SK-N-MC (cell line): ENCODE measurements around the gene OPCML.

ENCODE experiments used
- DNase-seq: peaks from one replicate; pipeline ENCODE4 v3.0.0-alpha.2; 2011; ENCODE audit warnings: low read depth, low spot score
- H3K27ac ChIP-seq: fragments of 200-600 bp; sonication (generic); 2 replicates; pipeline ENCODE4 v1.5.1; 2016; ENCODE audit warnings: mixed run types
- H3K36me3 ChIP-seq: fragments of 200-600 bp; sonication (generic); 2 replicates; pipeline ENCODE4 v1.6.1; 2017; ENCODE audit warnings: antibody characterized with exemption, low read length, mixed read lengths; ENCODE audit not compliant: insufficient read depth
- H3K4me3 ChIP-seq: fragments of 200-600 bp; sonication (generic); 2 replicates; pipeline ENCODE4 v1.5.1; 2016
- H3K9ac ChIP-seq: fragments of 200-600 bp; sonication (generic); 2 replicates; pipeline ENCODE4 v1.8.0; 2017; ENCODE audit warnings: mixed run types, mixed read lengths; ENCODE audit not compliant: insufficient read length
- H3K9me3 ChIP-seq: fragments of 200-600 bp; sonication (generic); 2 replicates; pipeline ENCODE4 v1.6.1; 2017; ENCODE audit warnings: low read depth, mild to moderate bottlenecking, antibody characterized with exemption, low read length, moderate library complexity, mixed read lengths
- EZH2 ChIP-seq: fragments of 200-600 bp; sonication (generic); IDR thresholded peaks from one replicate; pipeline ENCODE4 v1.6.1; 2017; ENCODE audit warnings: antibody characterized with exemption
- FOXP2 ChIP-seq: optimal IDR thresholded peaks from 2 replicates; pipeline ENCODE3; 2011; ENCODE audit warnings: mild to moderate bottlenecking, moderate library complexity; ENCODE audit not compliant: insufficient read depth; ENCODE audit errors: extremely low read length, control extremely low read depth
- POLR2AphosphoS5 ChIP-seq: IDR thresholded peaks from 2 replicates; pipeline ENCODE4 v1.6.1; 2012; ENCODE audit warnings: mild to moderate bottlenecking, low read depth, low read length, borderline replicate concordance

Gene OPCML

DNA sequence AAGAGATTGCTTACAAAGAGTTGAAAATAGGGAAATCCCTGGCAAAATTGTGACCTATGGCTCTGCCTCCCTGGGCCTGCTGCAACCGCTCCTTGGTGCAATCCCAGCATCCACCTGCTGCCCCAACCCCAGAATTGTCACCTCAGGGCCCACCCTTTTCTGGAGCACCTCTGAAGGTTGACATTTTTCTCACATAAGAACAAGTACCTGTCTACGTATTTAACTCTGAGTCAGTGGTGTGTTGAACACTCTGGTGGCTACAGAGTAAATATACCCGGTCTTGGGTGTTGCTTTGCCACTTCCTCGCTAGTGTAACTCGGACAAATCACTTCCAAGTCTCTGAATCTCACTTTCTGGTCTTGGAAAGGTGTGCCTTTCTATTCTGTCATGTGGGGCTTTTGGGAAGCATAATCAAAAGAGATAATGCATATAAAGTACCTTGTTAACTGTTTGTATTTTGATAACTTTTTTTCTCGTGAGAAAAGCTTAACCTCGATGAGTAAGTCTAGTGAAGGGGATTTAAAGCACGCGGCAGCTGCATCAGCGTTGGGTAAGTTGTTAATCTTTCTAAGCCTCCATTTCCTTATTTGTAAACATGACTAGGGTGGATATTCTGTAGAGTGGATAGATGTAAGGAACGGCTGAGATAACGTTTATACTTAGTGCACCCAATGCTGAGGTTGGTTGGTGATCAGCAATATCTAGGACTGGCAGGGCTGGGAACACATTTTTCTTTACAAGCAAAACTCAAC lies 881.2 kb downstream of the OPCML start:
- no peak for DNase-seq
- H3K4me3 ChIP-seq: no peak overlapping the region
- H3K36me3 ChIP-seq: no peaks in the 10 kb centered on the region
- H3K9ac ChIP-seq: no peak overlapping the region
- no peak overlapping the region for H3K27ac ChIP-seq
- H3K9me3 ChIP-seq: no peaks in the 10 kb centered on the region
- TF ChIP-seq POLR2AphosphoS5: no peak
- TF ChIP-seq EZH2: no peak
- no peak for TF ChIP-seq FOXP2

DNA sequence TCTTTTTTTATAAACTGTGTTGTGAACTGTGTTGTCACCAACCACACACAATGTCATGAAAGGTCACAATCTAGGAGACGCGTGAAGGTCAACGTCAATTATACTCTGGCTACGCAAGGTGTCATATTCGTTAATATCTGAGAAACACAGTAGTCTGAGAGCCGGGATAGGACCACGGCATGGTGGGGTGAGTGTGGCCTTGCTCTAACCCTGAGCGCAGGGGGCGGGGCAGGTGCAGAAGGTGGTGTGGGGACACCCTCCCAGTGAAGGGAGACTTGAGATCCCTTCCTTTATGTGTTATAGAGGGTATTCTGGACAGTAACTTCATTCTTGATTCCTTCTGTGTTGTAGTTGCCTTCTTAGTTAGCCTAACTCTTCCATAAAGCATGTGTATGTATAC lies 883.0 kb downstream of the OPCML start:
- no peak overlapping the region for H3K4me3 ChIP-seq
- H3K27ac ChIP-seq: no peak overlapping the region
- DNase-seq: no peak
- TF ChIP-seq FOXP2 (no peak), EZH2 (no peak), POLR2AphosphoS5 (no peak)
- H3K36me3 ChIP-seq: no peaks in the 10 kb centered on the region
- no peaks in the 10 kb centered on the region for H3K9me3 ChIP-seq
- no peak overlapping the region for H3K9ac ChIP-seq

DNA sequence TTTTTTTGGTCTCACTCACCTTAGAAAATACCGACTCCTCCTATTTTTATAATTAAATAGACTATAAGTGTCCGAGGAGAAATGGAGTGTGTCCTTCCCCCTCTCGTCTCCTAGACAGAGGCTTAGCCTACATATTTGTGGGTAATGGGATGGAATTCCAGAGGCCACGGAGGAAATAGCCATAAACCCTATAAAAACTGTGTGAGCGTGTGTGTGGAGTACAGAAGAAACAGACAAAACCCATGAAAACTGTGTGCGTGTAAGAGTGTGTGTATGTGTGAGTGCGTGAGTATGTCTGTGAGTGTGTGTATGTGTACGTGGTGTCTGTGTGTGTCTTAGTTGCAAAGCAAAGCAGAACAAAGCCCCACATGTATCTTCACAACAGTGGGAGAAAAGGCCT lies 883.5 kb downstream of the OPCML start:
- Histone ChIP-seq H3K9me3 (no peaks in the 10 kb centered on the region), H3K27ac (no peak overlapping the region), H3K4me3 (no peak overlapping the region), H3K9ac (no peak overlapping the region), H3K36me3 (no peaks in the 10 kb centered on the region)
- no peak for DNase-seq
- TF ChIP-seq POLR2AphosphoS5 (no peak), EZH2 (no peak), FOXP2 (no peak)

DNA sequence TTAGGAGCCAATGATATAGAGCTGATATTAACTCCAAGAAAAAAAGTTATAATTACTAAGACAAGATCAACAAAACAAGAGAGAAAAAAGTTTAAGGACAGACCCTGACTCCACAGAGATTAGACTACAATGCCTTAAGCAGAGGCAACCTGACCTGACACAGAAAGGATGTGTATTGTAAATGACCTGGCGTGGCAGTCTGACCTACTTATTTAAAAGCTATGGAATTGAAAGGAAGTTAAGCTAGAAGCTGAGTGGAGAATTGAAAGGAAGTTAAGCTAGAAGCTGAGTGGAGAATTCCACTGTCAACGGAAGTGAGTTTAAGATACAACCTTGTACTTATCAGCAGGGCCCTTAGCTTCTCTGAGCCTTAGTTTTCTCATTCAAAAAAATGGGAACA lies 885.4 kb downstream of the OPCML start:
- Histone ChIP-seq H3K4me3 (no peak overlapping the region), H3K9ac (no peak overlapping the region), H3K36me3 (no peaks in the 10 kb centered on the region), H3K9me3 (no peaks in the 10 kb centered on the region), H3K27ac (no peak overlapping the region)
- no peak for DNase-seq
- no peak for TF ChIP-seq POLR2AphosphoS5
- no peak for TF ChIP-seq FOXP2
- no peak for TF ChIP-seq EZH2

DNA sequence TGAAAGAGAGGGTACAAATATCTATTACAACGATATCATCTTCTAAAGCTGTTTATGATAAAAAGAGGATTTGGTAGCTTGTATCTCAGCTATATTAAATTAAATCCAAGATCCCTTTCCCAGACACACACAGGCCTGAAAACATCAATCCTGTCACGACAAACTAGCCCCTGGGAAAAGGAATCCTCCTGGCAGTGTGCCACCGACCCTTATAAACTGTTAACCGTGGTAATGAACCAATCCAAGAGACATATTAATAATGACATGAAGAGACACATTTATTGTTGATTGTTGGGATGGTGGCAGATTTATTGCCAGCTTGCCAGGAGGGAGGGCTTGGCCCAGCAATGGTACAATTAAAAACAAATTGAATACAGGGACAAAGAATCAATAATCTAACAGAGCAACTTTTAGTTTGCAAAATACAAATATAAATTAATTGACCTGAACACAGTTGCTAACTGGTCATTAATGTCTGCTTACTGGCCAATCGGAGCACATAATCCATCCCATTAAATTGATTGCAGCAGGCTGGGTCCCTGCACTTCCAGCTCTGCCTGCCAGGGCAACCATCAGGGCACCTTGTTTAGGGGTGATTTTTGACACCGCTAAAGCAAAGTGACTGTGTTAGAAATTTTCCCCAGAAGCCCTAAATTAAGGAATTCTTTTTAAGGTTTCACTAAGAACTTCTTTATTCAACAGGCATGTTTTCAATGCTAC lies 887.6 kb downstream of the OPCML start:
- Histone ChIP-seq H3K27ac (no peak overlapping the region), H3K4me3 (no peak overlapping the region), H3K36me3 (no peaks in the 10 kb centered on the region), H3K9ac (no peak overlapping the region), H3K9me3 (no peaks in the 10 kb centered on the region)
- TF ChIP-seq FOXP2: no peak
- DNase-seq: no peak

DNA sequence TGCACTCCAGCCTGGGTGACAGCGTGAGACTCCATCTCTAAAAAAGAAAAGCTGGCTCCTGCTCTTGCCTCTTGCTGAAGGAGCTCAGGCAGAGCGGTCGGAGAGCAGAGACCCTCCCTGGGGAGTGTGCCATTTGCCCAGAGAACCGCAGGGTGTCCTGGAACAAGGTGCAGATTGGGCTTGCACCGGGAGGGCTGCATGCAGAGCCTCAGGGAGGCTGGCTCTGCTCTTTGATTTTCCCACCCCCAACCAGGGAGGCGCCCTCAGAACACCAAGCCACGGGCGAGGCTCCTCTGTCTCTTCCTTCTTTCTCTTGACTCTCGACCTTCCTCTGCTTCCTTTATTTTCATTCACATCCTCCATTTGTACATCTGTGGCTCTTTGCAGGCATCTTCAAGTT lies 889.1 kb downstream of the OPCML start:
- no peak overlapping the region for H3K4me3 ChIP-seq
- H3K27ac ChIP-seq: no peak overlapping the region
- no peak overlapping the region for H3K9ac ChIP-seq
- TF ChIP-seq POLR2AphosphoS5 (no peak), EZH2 (no peak), FOXP2 (no peak)
- no peaks in the 10 kb centered on the region for H3K9me3 ChIP-seq
- no peak for DNase-seq
- H3K36me3 ChIP-seq: no peaks in the 10 kb centered on the region

DNA sequence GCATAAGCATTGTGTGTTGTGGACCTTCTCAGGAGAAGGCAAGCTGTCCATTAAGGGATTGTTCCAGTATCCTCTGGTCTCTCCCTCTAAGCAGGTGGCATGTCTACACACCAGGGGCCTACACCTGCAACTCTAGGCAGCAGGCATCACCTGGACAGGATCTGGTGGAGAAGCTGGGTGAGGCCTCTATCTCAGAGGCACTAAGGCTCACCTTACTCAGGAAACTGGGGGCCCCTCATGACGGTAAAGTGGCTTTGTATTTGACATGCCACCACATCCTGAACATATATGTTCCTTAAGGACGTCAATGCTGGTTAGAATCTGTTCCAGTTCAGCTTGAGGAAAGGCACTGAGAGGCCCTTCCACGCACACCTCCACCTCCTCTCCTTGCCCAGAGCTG lies 891.3 kb downstream of the OPCML start:
- no peak for TF ChIP-seq POLR2AphosphoS5
- TF ChIP-seq EZH2: no peak
- no peak for TF ChIP-seq FOXP2
- no peak overlapping the region for H3K27ac ChIP-seq
- H3K9ac ChIP-seq: no peak overlapping the region
- DNase-seq: no peak
- no peak overlapping the region for H3K4me3 ChIP-seq
- H3K9me3 ChIP-seq: no peaks in the 10 kb centered on the region
- no peaks in the 10 kb centered on the region for H3K36me3 ChIP-seq

DNA sequence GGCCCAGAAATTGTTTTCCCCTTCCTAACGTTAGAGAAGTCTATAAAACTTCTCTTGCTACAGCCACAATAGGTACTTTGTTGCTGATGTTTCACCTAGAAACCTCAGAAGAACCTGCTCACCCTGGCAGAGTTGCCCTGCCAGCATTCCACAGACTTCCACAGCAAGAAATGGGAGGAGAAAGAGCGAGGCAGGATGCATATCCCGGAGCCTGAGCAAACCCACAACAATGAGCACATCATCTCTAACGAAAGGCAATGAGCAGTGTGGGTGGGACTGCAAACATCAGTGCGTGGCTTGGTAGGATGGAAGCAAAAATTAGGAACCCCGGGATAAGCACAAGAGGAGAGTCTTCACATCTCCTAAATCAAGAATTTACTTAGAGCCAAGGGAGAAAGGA lies 892.3 kb downstream of the OPCML start:
- Histone ChIP-seq H3K36me3 (no peaks in the 10 kb centered on the region), H3K9me3 (no peaks in the 10 kb centered on the region), H3K4me3 (no peak overlapping the region), H3K9ac (no peak overlapping the region), H3K27ac (no peak overlapping the region)
- no peak for TF ChIP-seq FOXP2
- TF ChIP-seq EZH2: no peak
- no peak for TF ChIP-seq POLR2AphosphoS5
- no peak for DNase-seq

DNA sequence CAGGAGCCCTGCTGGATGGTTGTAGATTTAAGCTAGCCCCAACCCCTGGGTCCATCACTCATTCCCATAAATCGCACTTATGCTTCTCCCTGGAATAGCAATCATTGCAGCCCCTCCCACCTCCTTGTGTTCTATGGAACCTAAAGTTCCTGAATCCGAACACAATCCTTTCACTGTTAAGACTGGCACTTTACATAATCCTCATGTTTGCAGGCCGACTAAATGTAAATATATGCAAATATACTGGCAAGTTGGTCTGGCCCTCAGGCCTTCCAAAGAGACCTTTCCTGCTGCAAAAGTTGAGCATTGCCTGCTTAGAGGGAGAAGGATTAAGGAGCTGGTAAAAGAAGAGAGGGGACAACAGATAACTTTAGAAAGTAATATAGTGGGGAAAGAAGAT lies 892.9 kb downstream of the OPCML start:
- H3K9me3 ChIP-seq: no peaks in the 10 kb centered on the region
- H3K4me3 ChIP-seq: no peak overlapping the region
- H3K36me3 ChIP-seq: no peaks in the 10 kb centered on the region
- no peak overlapping the region for H3K27ac ChIP-seq
- no peak overlapping the region for H3K9ac ChIP-seq
- TF ChIP-seq EZH2 (no peak), POLR2AphosphoS5 (no peak), FOXP2 (no peak)
- DNase-seq: no peak
